HG03469 (cell line): ENCODE measurements around the gene CTSK.
"Not testable (repeated sequence)": the region's sequence is repeated elsewhere in the genome, so short reads cannot be mapped to it uniquely, and the experiment has no call there.

Source experiments
- ATAC-seq: cut with Tn5 transposase; IDR thresholded peaks from one replicate; pipeline ENCODE4 v1.9.1; 2021; ENCODE audit warnings: mild to moderate bottlenecking, moderate library complexity, moderate number of reproducible peaks; ENCODE audit not compliant: unreplicated experiment

The CTSK gene

DNA sequence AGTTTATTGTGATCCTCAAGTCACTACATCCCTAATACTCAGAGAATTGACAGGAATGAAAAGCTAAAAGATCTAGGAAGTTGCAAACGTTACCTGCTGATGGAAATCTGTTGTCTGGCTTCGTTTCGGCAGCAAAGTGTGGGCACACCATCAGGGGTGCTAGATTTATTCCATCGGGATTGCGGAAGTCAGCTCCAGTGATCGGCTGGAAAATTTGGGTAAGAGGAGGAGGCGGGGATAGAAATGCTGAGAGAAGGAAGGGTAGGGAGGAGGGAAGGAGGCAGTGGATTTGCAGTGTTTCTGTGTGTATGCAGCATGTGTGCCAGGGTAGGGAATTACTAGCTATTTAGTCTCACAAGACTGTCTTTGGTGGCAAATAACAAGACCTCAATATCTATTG is at the start of gene CTSK:
CTSK (minus strand) TSS at position 140 of the 400 bp plus-strand sequence. CDS start 1,455 bp downstream, outside the sequence.
- no peak for ATAC-seq

- ATAC-seq = not testable (repeated sequence)
These were observed 44.7 kb upstream of the CTSK start for GRCh38 chr1:150852734-150853133.

DNA sequence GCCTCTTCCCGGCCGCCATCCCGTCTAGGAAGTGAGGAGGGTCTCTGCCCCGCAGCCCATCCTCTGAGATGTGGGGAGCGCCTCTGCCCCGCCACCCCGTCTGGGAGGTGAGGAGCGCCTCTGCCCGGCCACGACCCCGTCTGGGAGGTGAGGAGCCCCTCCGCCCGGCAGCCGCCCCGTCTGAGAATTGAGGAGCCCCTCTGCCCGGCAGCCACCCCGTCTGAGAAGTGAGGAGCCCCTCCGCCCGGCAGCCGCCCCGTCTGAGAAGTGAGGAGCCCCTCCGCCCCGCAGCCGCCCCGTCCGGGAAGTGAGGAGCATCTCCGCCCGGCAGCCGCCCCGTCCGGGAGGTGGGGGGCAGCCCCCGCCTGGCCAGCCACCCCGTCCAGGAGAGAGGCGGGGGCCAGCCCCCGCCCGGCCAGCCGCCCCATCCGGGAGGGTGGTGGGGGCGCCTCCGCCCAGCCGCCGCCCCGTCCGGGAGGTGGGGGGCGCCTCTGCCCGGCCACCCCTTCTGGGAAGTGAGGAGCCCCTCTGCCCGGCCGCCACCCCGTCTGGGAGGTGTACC is 42.8 kb upstream of the CTSK start:
- not testable (repeated sequence) for ATAC-seq

- no peak for ATAC-seq
These were observed 38.5 kb upstream of the CTSK start for GRCh38 chr1:150846473-150847146.

GRCh38 chr1:150843474-150843873 is 35.4 kb upstream of the CTSK start:
- ATAC-seq = no peak

GRCh38 chr1:150842964-150843363 is 34.9 kb upstream of the CTSK start:
- no peak for ATAC-seq

DNA sequence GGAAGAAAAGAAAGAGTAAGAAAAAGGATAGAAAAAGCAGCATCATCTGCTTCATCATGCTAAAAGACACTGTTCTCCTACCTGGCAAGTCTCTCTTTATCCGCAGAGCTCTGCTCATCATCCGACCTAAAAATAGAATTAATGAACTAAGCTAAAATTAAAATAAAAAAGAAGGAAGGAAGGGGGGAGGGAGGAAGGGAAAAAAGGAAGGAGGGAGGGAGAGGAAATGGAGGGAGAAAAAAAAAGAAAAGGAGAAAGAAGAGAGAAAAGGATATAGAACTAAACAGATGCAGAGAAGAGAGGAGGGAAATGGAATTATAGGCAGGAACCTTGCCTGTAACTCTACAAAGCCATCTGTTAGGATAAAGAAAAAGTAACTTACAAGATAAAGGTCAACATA is 34.3 kb upstream of the CTSK start:
- ATAC-seq = no peak

DNA sequence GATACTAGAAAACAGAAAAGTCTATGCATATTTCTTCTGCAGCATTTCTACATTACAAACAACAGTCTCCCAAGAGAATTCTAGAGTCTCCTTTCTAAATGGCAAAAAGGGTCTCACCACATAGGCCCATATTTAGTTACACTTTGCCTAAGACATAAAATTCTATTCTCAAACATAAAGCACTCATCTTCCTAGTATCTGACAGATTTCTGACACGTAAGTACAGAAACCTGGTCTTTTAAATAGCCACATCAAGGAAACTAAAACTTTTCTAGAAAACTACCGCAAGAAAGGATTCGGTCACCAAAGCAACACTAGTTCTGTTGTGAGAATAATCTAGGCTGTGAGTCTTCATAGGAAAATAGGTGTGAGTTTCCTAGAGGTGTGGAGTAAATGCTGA is 33.6 kb upstream of the CTSK start:
- no peak for ATAC-seq

DNA sequence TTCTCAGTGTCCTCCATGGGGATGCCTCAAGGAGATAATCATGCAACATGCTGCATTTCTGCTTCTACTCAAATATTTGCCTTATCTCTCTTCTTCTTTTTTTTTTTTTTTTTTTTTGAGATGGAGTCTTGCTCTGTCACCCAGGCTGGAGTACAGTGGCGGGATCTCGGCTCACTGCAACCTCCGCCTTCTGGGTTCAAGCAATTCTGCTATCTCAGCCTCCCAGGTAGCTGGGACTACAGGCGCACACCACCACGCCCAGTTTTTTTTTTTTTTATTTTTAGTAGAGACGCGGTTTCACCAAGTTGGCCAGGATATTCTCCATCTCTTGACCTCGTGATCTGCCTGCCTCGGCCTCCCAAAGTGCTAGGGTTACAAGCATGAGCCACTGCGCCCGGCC is 32.8 kb upstream of the CTSK start:
- not testable (repeated sequence) for ATAC-seq

GRCh38 chr1:150836129-150836773 is 28.2 kb upstream of the CTSK start:
- no peak for ATAC-seq

DNA sequence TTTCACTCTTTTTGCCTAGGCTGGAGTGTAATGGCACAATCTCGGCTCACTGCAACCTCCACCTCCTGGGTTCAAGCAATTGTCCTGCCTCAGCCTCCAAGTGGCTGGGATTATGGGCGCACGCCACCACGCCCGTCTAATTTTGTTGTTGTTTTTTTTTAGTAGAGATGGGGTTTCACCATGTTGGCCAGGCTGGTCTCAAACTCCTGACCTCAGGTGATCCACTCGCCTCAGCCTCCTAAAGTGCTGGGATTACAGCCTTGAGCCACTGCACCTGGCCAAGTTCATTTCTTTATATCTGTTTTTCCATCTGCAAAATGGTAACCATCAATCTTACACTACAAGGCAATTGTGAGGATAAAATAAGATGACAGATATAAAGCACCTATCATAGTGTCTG is 25.9 kb upstream of the CTSK start:
- ATAC-seq = not testable (repeated sequence)

- no peak for ATAC-seq
These were observed 24.5 kb upstream of the CTSK start for GRCh38 chr1:150832597-150832996.

DNA sequence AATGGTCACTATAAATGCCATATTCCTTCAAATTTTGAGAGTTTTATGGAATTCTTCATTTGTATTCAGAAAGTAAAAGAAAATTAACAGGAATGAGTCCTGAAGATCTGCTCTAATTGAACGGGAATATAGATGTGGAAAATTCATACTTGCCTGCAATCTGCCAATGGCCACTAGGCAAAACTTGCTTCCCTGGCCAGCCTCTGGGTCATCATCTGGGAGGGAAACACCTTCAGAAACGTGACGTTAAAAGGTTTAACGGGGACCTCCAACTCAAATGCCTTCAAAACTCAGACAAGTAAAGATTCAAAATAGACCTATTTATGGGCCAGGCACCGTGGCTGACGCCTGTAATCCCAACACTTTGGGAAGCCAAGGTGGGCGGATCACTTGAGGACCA is 21.7 kb upstream of the CTSK start:
- no peak for ATAC-seq

- ATAC-seq = no peak
These were observed 18.2 kb upstream of the CTSK start for GRCh38 chr1:150826299-150826698.

DNA sequence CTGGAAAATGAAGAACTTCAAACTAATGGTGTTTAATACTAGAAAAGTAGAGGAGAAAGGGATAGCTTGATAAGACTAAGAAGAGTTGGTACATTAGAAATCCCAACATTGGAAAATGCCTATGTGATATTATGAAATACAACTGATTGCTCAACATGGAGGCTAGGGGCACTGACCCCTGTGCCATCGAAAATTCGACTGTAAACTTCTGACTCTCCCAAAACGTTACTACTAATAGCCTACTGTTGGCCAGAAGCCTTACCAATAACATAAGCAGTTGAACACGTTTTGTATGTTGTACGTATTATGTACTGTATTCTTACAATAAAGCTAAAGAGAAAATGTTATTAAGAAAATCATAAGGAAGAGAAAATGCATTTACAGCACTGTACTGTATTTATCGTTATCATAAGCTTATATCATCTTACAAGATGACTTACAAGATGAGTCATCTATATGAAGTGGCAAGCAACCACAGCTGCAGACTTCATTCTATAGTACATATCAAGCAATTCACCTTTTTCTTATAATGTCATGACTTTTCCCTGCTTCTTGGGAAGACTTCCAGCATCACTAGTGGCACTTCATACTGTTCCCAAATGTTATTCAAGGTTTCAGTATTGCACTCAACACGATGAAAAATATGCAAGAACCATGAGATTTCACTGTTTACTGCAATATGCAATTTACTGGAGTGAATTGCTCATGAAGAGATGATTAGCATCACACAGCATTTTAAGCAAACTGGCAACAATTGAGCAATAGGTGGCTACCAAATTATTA is 12.9 kb upstream of the CTSK start:
- no peak for ATAC-seq

DNA sequence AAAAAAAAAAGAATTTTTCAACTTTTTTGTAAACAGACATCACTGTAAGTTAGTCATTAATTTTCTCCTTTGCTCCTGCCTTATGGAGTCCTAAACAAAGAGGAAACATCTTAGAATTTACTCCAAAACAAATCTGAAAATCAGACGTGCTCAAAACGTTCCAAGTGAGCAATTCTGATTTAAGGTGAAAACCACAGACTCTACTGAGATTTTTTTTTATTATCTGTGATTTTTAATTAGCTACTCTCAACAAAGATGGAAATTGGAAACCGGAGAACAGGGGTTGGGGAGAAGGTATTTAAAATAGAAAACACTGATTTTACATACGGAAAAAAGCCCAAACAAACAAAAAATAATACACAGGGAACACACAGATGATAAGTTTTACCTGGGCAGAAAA is 7.8 kb upstream of the CTSK start:
- ATAC-seq = no peak

- ATAC-seq = no peak
These were observed 5.1 kb upstream of the CTSK start for GRCh38 chr1:150813028-150813707.

DNA sequence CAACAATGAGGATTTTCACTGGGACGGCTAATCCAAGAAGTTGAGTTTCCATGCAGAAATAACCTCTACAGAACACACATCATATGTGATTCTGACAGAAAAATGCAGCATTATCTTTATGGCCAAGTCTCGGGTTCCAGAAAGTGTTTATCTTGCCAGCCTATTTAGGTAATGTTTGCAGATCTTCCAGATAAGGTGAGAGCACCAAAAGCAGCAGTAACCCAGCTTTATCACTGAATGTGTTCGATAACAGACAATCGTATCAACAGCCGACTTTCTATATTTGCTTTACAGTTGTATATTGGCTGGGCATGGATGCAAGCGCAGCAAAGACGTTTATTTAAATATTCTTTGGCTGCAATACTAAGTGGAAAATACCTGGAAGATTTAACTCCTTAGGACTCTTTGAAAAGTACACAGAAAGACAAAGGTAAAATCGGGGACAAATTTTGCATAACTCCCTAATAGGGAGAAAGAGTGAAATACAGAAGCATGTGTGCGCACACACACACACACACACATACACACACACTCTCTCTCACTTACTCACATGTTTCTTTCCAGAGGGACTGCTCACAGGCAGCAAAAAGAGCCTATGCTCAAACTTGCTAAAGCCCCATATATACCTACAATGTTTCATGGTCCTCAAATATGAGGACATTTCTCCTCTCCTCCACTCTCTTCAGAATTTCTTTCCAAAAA is 3.0 kb upstream of the CTSK start:
- ATAC-seq = no peak

- ATAC-seq = no peak
These were observed 1.6 kb upstream of the CTSK start for GRCh38 chr1:150809651-150810050.

GRCh38 chr1:150808846-150809245 is 786 bp upstream of the CTSK start:
- no peak for ATAC-seq
